Measurements from ENCODE around the gene STAC3.

DNA sequence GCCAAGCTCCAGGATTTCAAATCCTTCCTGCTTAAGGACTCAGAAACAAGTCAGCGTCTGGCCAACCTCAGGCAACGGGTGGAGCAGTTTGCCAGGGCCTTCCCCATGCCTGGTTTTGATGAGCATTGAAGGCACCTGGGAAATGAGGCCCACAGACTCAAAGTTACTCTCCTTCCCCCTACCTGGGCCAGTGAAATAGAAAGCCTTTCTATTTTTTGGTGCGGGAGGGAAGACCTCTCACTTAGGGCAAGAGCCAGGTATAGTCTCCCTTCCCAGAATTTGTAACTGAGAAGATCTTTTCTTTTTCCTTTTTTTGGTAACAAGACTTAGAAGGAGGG, 16.8 kb downstream of the STAC3 start:
- TF ChIP-seq EP300 (IDR thresholded peaks at IDR 0.05; ENCODE audit: borderline replicate concordance in 1 of 2, control insufficient read depth in 1 of 2, low read depth in 2 of 2, low read length in 2 of 2) (no peak), BCL11A (IDR thresholded peaks at IDR 0.05; ENCODE audit: low read depth, low read length) (no peak), SP1 (IDR thresholded peaks at IDR 0.05; ENCODE audit: low read depth, low read length) (no peak), KDM1A (IDR thresholded peaks at IDR 0.05; ENCODE audit: borderline replicate concordance) (no peak), GABPA (IDR thresholded peaks at IDR 0.05; ENCODE audit: low read depth) (no peak)
- TF ChIP-seq, protein P1, sequence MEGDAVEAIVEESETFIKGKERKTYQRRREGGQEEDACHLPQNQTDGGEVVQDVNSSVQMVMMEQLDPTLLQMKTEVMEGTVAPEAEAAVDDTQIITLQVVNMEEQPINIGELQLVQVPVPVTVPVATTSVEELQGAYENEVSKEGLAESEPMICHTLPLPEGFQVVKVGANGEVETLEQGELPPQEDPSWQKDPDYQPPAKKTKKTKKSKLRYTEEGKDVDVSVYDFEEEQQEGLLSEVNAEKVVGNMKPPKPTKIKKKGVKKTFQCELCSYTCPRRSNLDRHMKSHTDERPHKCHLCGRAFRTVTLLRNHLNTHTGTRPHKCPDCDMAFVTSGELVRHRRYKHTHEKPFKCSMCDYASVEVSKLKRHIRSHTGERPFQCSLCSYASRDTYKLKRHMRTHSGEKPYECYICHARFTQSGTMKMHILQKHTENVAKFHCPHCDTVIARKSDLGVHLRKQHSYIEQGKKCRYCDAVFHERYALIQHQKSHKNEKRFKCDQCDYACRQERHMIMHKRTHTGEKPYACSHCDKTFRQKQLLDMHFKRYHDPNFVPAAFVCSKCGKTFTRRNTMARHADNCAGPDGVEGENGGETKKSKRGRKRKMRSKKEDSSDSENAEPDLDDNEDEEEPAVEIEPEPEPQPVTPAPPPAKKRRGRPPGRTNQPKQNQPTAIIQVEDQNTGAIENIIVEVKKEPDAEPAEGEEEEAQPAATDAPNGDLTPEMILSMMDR (IDR thresholded peaks at IDR 0.05 in 2 of 3, conservative IDR thresholded peaks at IDR 0.05 in 1 of 3; ENCODE audit: control insufficient read depth in 2 of 3, extremely low read depth in 1 of 3, insufficient read depth in 1 of 3, low read depth in 3 of 3, low read length in 3 of 3): no peak
- TF ChIP-seq, protein P2, sequence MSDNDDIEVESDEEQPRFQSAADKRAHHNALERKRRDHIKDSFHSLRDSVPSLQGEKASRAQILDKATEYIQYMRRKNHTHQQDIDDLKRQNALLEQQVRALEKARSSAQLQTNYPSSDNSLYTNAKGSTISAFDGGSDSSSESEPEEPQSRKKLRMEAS (IDR thresholded peaks at IDR 0.05; ENCODE audit: low read depth, low read length): no peak

Measured in GM12878 (cell line).